Right cardiac atrium (tissue), 5 donors: Measurements from ENCODE around the gene SAA1. TPM values are rescaled to one million over a fixed set of nuclear protein-coding genes. Genes with fewer than 3 reads are reported as not detected.

Source experiments
- ATAC-seq, 2 donors: fragments of 200-7000 bp; cut with Tn5 transposase; one replicate each; pipeline versions ENCODE4 v1.8.0 to v1.9.1; 2020; ENCODE audit warnings: moderate library complexity in 2 of 2, mild to moderate bottlenecking in 1 of 2
- DNase-seq, 3 donors: peaks; one replicate each; pipeline ENCODE4 v3.0.0-alpha.2; 2020
- H3K27ac ChIP-seq: one replicate; pipeline ENCODE4 v1.5.1; 2013; ENCODE audit warnings: mild to moderate bottlenecking, low read length, control low read depth, moderate library complexity
- H3K27me3 ChIP-seq: one replicate; pipeline ENCODE4 v1.6.1; 2013; ENCODE audit not compliant: control insufficient read depth, insufficient read depth
- H3K4me1 ChIP-seq: one replicate; pipeline ENCODE4 v1.6.1; 2013; ENCODE audit warnings: low read length; ENCODE audit not compliant: control insufficient read depth, insufficient read depth
- H3K4me3 ChIP-seq: one replicate; pipeline ENCODE4 v1.5.1; 2013; ENCODE audit warnings: low read length, control low read depth
- H3K9me3 ChIP-seq: one replicate; pipeline ENCODE4 v1.6.1; 2013; ENCODE audit warnings: low read length; ENCODE audit not compliant: control insufficient read depth
- WGBS: extraction: QIAGEN DNeasy Blood & Tissue Kit; methylation state at CpG from one replicate; pipeline ENCODE4 v1.1.7; 2013; 5-methylcytosine and 5-hydroxymethylcytosine counted together
- intact Hi-C, 4 donors: fragments of 100-400 bp; cut with DNase I; formaldehyde crosslinking; loops; one replicate each; pipeline versions ENCODE4 v1.11.0 to v1.14.0; 2022 to 2023
- long read RNA-seq, 4 donors: library from polyadenylated mRNA; unstranded; transcript quantifications; one replicate each; pipeline ENCODE4 v2.0.0, GENCODE V29; 2020 to 2021
- polyA plus RNA-seq: library from polyadenylated mRNA; stranded (reverse); fragments of 200-250 nt; gene quantifications from one replicate; pipeline ENCODE4 v1.2.3, GENCODE V29; 2013
- total RNA-seq, 4 donors: library from RNA; stranded (reverse); fragmentation: NEBNext Ultra II Directional; extraction: Animal tissue kit (Norgen Biotek cat#: 25700); gene quantifications; one replicate each; pipeline ENCODE4 v1.2.1, GENCODE V29; 2021
- donor health status: healthy with polysubstance abuse.
- donor health status: DM: no; HTN: yes; CAD: no.
- donor health status: DM: no; HTN: no; CAD: no.
- donor health status: DM: no; HTN: yes; CAD: no; lungs with severe emphysema.
- donor health status: DM: yes; HTN: yes; CAD: no.

The SAA1 gene
- total RNA-seq: 10 to 100 TPM in 1 of 4 donors, 1 to 10 TPM in 2, not detected in 1; 2.2 to 24.8 (median 2.4) TPM
- 106 TPM for polyA plus RNA-seq
- long read RNA-seq, donor 1: 0 reads
- long read RNA-seq, donor 2, partial matches to known transcripts: 0 of 1 reads
- long read RNA-seq, donor 2, other reads (novel, unspliced or antisense): 0 of 1 reads
- long read RNA-seq, donor 3, partial matches to known transcripts: 0 of 1 reads
- long read RNA-seq, donor 3, other reads (novel, unspliced or antisense): 0 of 1 reads
- long read RNA-seq, donor 4: 0 reads

DNA sequence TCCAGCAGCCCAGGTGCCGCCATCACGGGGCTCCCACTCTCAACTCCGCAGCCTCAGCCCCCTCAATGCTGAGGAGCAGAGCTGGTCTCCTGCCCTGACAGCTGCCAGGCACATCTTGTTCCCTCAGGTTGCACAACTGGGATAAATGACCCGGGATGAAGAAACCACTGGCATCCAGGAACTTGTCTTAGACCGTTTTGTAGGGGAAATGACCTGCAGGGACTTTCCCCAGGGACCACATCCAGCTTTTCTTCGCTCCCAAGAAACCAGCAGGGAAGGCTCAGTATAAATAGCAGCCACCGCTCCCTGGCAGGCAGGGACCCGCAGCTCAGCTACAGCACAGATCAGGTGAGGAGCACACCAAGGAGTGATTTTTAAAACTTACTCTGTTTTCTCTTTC lies at the start of gene SAA1:
SAA1 (plus strand) TSS at position 316 of the 400 bp plus-strand sequence. CDS start 624 bp downstream, outside the sequence.
- Histone ChIP-seq H3K27ac (no peak within 1 kb of the TSS), H3K27me3 (no peaks in the 10 kb centered on the region), H3K4me3 (no peak within 1 kb of the TSS), H3K9me3 (no peaks in the 10 kb centered on the region), H3K4me1 (peaks cover 2% of the 10 kb centered on the region)
- 63% methylated on average over 8 of the region's 8 CpGs for WGBS
- intact Hi-C loops: no loop called here
- no peak for DNase-seq
- no peak for ATAC-seq

GRCh38 chr11:18221274-18221876 lies 44.7 kb upstream of the SAA1 start:
- Histone ChIP-seq H3K27ac (no peak overlapping the region), H3K9me3 (no peaks in the 10 kb centered on the region), H3K4me3 (no peak overlapping the region), H3K27me3 (no peaks in the 10 kb centered on the region), H3K4me1 (no peaks in the 10 kb centered on the region)
- WGBS: 65% methylated on average over 5 of the region's 5 CpGs
- no peak for DNase-seq
- no peak for ATAC-seq
- intact Hi-C loops: no loop called here

- H3K27me3 ChIP-seq: no peaks in the 10 kb centered on the region
- ATAC-seq: no peak
- intact Hi-C loops: no loop called here
- no peak overlapping the region for H3K4me3 ChIP-seq
- no peaks in the 10 kb centered on the region for H3K9me3 ChIP-seq
- no peak overlapping the region for H3K27ac ChIP-seq
- 88% methylated on average over 3 of the region's 3 CpGs for WGBS
- no peaks in the 10 kb centered on the region for H3K4me1 ChIP-seq
- no peak for DNase-seq
Measured at GRCh38 chr11:18222814-18223421, 43.1 kb upstream of the SAA1 start.

DNA sequence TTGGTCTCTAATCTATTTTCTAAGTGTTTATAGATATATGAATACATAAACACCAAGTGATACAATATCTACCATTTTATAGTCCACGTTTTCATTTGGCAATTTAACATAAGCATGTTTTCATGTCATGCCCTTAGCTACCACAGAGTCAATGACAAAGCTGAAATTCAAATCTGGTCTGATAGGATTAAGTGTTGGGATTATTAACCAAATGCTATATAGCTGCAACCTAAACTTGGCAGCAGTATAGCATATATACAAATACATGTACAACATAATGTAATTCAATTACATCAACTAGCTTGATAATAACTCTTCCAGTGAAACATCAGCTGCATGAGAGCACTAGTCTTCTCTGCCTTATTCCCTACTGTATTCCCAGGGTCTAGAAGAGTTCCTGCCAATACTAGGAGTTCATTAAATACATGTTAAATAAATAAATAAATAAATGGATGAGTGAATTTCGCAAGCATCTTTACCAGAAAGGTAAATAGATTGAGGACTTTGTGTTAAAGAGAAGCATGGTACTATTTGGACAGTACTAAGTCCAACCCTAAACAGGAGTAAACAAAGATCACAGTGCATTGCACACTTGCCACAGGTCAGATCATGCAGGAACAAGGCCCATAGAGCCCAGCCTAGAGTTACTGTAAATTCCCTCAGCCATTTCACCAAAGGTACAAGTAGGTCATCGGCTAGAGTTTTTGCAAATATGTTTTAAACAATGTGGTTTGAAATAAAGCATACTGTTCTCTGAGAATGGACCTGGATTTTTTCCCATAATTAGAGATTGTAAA lies 42.3 kb upstream of the SAA1 start:
- H3K9me3 ChIP-seq: no peaks in the 10 kb centered on the region
- no peaks in the 10 kb centered on the region for H3K27me3 ChIP-seq
- no peak for ATAC-seq
- no peak overlapping the region for H3K27ac ChIP-seq
- DNase-seq: no peak
- H3K4me1 ChIP-seq: no peaks in the 10 kb centered on the region
- 47% methylated on average over 3 of the region's 3 CpGs for WGBS
- intact Hi-C loops: no loop called here
- no peak overlapping the region for H3K4me3 ChIP-seq

- H3K9me3 ChIP-seq: no peaks in the 10 kb centered on the region
- H3K4me3 ChIP-seq: no peak overlapping the region
- intact Hi-C loops: no loop called here
- H3K4me1 ChIP-seq: no peaks in the 10 kb centered on the region
- no peak for ATAC-seq
- no peaks in the 10 kb centered on the region for H3K27me3 ChIP-seq
- DNase-seq: no peak
- 54% methylated on average over 2 of the region's 2 CpGs for WGBS
- H3K27ac ChIP-seq: no peak overlapping the region
Measured at GRCh38 chr11:18225913-18226312, 40.2 kb upstream of the SAA1 start.

DNA sequence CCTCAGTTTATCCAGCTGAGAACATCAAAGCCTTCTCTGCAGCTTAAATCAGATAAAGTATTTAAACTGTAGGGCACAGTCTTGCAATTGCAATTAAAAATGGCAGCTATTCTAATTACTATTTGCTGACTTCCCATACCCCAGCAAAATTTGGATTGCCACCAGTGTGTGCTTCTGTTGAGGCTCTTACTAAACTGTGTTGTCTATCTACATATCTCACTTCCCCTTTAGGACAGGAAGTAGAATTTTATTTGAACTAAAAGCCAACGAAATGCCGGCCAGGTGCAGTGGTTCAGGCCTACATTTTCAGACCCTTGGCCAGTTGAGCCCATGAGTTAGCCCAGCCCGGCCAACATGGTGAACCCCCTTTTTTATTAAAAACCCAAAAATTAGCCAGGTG lies 36.6 kb upstream of the SAA1 start:
- Histone ChIP-seq H3K4me3 (no peak overlapping the region), H3K4me1 (no peaks in the 10 kb centered on the region), H3K9me3 (no peaks in the 10 kb centered on the region), H3K27me3 (no peaks in the 10 kb centered on the region), H3K27ac (no peak overlapping the region)
- no peak for ATAC-seq
- 58% methylated on average over 3 of the region's 3 CpGs for WGBS
- DNase-seq: no peak
- intact Hi-C loops: no loop called here

- no peak overlapping the region for H3K27ac ChIP-seq
- DNase-seq: no peak
- peak in 1 of 2 donors; percentile 22 for ATAC-seq
- no peaks in the 10 kb centered on the region for H3K9me3 ChIP-seq
- H3K4me3 ChIP-seq: no peak overlapping the region
- WGBS: 77% methylated on average over 2 of the region's 2 CpGs
- H3K4me1 ChIP-seq: no peaks in the 10 kb centered on the region
- intact Hi-C loops: no loop called here
- H3K27me3 ChIP-seq: no peaks in the 10 kb centered on the region
Measured at GRCh38 chr11:18230859-18231258, 35.2 kb upstream of the SAA1 start.

DNA sequence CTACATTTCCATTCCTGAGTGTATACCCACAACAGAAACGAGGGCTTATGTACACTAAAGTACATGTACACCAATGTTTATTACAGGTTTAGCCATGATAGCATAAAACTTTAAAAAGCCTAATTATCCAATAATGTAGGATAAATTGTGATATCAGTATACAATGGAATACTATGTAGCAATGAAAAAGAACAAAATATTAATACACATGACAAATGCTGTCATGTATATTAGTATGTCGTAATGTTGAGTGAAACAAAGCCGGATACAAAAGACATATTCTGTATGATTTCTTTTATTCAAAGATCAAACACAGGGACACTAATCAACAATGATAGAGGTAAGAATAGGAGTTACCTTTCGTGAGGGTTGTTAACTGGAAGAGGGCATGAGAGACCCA lies 32.2 kb upstream of the SAA1 start:
- ATAC-seq (no peak), DNase-seq (no peak)
- Histone ChIP-seq H3K4me3 (no peak overlapping the region), H3K27me3 (no peaks in the 10 kb centered on the region), H3K9me3 (no peaks in the 10 kb centered on the region), H3K27ac (no peak overlapping the region), H3K4me1 (no peaks in the 10 kb centered on the region)
- intact Hi-C loops: no loop called here
- 86% methylated on average over 4 of the region's 4 CpGs for WGBS

DNA sequence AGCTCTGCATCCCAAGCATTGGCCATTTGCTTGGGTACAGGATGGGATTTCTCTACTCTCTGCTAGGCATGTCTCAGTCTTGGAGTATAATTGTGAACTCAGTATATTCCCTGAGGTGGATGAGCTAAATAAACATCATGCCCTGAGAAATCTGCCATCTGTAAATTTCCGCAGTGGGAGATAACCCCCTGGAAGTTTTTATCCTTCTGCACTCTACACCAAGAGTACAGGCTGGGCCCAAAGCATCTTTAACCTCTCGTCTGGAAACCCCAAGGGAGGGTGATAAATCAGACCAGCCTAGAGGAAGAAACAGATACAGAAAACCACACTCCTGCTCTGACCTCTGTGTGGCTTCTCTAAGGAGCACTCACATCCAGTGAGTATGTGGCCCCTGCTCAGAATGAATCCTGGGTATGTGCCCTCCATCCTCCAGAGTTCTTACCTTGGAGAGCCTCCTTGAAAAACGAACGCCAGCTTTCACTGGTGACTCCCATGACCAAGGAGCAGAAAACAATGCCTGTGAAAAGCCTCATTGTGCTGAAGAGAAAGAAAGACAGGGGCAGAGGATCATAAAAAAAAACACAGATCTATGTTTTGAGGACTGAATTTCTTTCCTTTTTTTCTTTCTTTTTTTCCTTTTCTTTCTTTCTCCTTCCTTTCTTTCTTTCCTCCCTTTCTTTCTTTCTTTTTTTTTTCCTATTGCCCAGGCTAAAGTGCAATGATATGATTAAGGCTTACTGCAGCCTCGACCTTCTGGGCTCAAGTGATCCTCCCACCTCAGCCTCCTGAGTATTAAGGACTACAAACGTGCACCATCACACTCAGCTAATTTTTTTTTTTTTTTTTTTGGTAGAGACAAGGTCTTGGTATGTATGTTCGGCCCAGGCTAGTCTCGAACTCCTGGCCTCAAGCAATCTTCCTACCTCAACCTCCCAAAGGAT lies 30.4 kb upstream of the SAA1 start:
- H3K4me3 ChIP-seq: no peak overlapping the region
- intact Hi-C loops: no loop called here
- no peak for ATAC-seq
- DNase-seq: no peak
- H3K9me3 ChIP-seq: no peaks in the 10 kb centered on the region
- WGBS: 58% methylated on average over 8 of the region's 8 CpGs
- H3K27ac ChIP-seq: no peak overlapping the region
- H3K27me3 ChIP-seq: no peaks in the 10 kb centered on the region
- H3K4me1 ChIP-seq: no peaks in the 10 kb centered on the region

DNA sequence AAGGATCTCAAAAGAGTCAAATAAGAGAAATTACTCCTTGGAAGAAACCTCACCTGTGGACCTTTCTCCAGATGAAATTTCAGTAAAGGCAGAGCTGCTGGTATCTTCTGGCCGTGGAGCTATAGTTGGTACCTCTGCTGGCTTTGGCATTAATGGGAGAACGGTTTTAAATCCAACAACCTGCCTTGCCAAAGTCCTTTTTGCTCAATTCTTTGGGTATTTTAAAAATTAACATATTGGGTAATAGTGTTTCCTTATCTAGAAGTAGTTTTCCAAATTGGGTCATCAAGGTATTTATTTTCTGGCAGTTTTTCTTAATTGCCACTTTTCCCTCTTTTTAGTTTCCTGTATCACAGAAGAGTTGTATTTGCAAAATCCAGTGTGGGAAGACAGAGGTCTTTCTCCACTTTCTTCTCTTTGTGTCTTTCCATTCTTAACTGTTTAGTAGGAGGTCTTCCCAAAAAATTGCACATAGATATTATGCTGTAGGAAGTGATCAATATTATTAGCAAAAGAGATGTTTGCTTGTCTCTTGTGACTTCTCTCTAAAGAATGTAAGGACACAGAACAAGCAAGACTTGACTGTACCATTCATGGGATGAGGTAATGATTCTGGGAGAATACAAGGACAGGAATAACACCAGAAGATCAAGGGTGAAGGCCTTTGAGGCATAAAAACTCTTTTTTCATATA lies 29.3 kb upstream of the SAA1 start, which contains the start of gene SAA4:
SAA4 (minus strand) TSS at position 139 of the 693 bp plus-strand sequence. CDS start 876 bp downstream, outside the sequence.
- no peaks in the 10 kb centered on the region for H3K27me3 ChIP-seq
- H3K9me3 ChIP-seq: no peaks in the 10 kb centered on the region
- 76% methylated on average over 2 of the region's 2 CpGs for WGBS
- H3K4me3 ChIP-seq: no peak within 1 kb of the TSS
- intact Hi-C loops: no loop called here
- H3K4me1 ChIP-seq: no peaks in the 10 kb centered on the region
- DNase-seq (no peak), ATAC-seq (no peak)
- no peak within 1 kb of the TSS for H3K27ac ChIP-seq
